Anterior cingulate cortex (tissue), 58 donors: ENCODE measurements around the gene MAN1A1.

Experiments
- DNase-seq, 58 donors: peaks; one replicate each; lab custom pipeline; 2025; lab: John Stamatoyannopoulos, UW

MAN1A1 gene

GRCh38 chr6:119280080-119280479, 69.5 kb downstream of the MAN1A1 start:
- no peak for DNase-seq

GRCh38 chr6:119278625-119279024, 70.9 kb downstream of the MAN1A1 start:
- no peak for DNase-seq

GRCh38 chr6:119277052-119277451, 72.5 kb downstream of the MAN1A1 start:
- no peak for DNase-seq

- DNase-seq, result no peak
These were observed 73.3 kb downstream of the MAN1A1 start for GRCh38 chr6:119276211-119276610.

GRCh38 chr6:119274197-119274595, 75.4 kb downstream of the MAN1A1 start:
- DNase-seq, result no peak

GRCh38 chr6:119273272-119274196, 76.0 kb downstream of the MAN1A1 start:
- DNase-seq, result no peak

GRCh38 chr6:119270545-119270944, 79.0 kb downstream of the MAN1A1 start:
- DNase-seq, result no peak

- no peak for DNase-seq
These were observed 80.1 kb downstream of the MAN1A1 start for GRCh38 chr6:119269266-119270103.

- DNase-seq, result no peak
These were observed 82.2 kb downstream of the MAN1A1 start for GRCh38 chr6:119267126-119267905.

GRCh38 chr6:119264854-119265397, 84.6 kb downstream of the MAN1A1 start:
- no peak for DNase-seq

- no peak for DNase-seq
These were observed 86.9 kb downstream of the MAN1A1 start for GRCh38 chr6:119262612-119263011.

GRCh38 chr6:119261944-119262284, 87.6 kb downstream of the MAN1A1 start:
- DNase-seq, result no peak

GRCh38 chr6:119259027-119259426, 90.5 kb downstream of the MAN1A1 start:
- DNase-seq, result no peak

GRCh38 chr6:119257726-119258125, 91.8 kb downstream of the MAN1A1 start:
- DNase-seq, result no peak

GRCh38 chr6:119256978-119257462, 92.5 kb downstream of the MAN1A1 start:
- DNase-seq, result no peak

- DNase-seq, result no peak
These were observed 93.2 kb downstream of the MAN1A1 start for GRCh38 chr6:119256392-119256791.

- DNase-seq, result no peak
These were observed 94.1 kb downstream of the MAN1A1 start for GRCh38 chr6:119255492-119255891.

- DNase-seq, result peak in 1 of 58 donors; percentile 28
These were observed 99.5 kb downstream of the MAN1A1 start for GRCh38 chr6:119250036-119250435.

- DNase-seq, result no peak
These were observed 100.2 kb downstream of the MAN1A1 start for GRCh38 chr6:119249319-119249718.

GRCh38 chr6:119247504-119247903, 102.1 kb downstream of the MAN1A1 start:
- no peak for DNase-seq
